Chondrocyte (in vitro differentiated cells): ENCODE results near the gene MYCN. TPM values are rescaled to one million over a fixed set of nuclear protein-coding genes. Genes with fewer than 3 reads are reported as not detected.

Experiments
- DNase-seq: peaks from one replicate; pipeline ENCODE4 v3.0.0; 2021; ENCODE audit warnings: mixed read lengths, low spot score
- H3K27ac Mint-ChIP-seq: one replicate; pipeline ENCODE4 v1.8.0; 2021; ENCODE audit warnings: mild to moderate bottlenecking, moderate library complexity, mixed read lengths; ENCODE audit not compliant: unreplicated experiment
- H3K27me3 Mint-ChIP-seq: 2 replicates; pipeline ENCODE4 v1.8.0; 2021; ENCODE audit warnings: low read depth, mixed read lengths
- H3K36me3 Mint-ChIP-seq: 2 replicates; pipeline ENCODE4 v1.8.0; 2021; ENCODE audit warnings: low read depth, mixed read lengths
- H3K4me1 Mint-ChIP-seq: 2 replicates; pipeline ENCODE4 v1.8.0; 2021; ENCODE audit warnings: low read depth, mild to moderate bottlenecking, mixed read lengths
- H3K4me3 Mint-ChIP-seq: one replicate; pipeline ENCODE4 v1.8.0; 2021; ENCODE audit warnings: mild to moderate bottlenecking, moderate library complexity, mixed read lengths; ENCODE audit not compliant: unreplicated experiment
- H3K9me3 Mint-ChIP-seq: 2 replicates; pipeline ENCODE4 v1.8.0; 2021; ENCODE audit warnings: low read depth, mixed read lengths
- total RNA-seq: library from RNA; stranded (reverse); gene quantifications from 3 replicates; pipeline ENCODE4 v1.2.1, GENCODE V29; 2021
- TF ChIP-seq, protein P1 (sequence below): fragments of 200-600 bp; sonication (generic); IDR thresholded peaks from 2 replicates; pipeline ENCODE4 v1.5.0; 2021; ENCODE audit warnings: antibody characterized with exemption, mild to moderate bottlenecking, moderate library complexity

MYCN gene
- total RNA-seq, 1 donor from 2014 or later, result 0.17 TPM

- H3K9me3 Mint-ChIP-seq, result no peaks in the 10 kb centered on the region
- TF ChIP-seq, protein P1, sequence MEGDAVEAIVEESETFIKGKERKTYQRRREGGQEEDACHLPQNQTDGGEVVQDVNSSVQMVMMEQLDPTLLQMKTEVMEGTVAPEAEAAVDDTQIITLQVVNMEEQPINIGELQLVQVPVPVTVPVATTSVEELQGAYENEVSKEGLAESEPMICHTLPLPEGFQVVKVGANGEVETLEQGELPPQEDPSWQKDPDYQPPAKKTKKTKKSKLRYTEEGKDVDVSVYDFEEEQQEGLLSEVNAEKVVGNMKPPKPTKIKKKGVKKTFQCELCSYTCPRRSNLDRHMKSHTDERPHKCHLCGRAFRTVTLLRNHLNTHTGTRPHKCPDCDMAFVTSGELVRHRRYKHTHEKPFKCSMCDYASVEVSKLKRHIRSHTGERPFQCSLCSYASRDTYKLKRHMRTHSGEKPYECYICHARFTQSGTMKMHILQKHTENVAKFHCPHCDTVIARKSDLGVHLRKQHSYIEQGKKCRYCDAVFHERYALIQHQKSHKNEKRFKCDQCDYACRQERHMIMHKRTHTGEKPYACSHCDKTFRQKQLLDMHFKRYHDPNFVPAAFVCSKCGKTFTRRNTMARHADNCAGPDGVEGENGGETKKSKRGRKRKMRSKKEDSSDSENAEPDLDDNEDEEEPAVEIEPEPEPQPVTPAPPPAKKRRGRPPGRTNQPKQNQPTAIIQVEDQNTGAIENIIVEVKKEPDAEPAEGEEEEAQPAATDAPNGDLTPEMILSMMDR, result no peak
- peaks cover 22% of the 10 kb centered on the region for H3K27me3 Mint-ChIP-seq
- H3K36me3 Mint-ChIP-seq, result no peaks in the 10 kb centered on the region
- no peak overlapping the region for H3K27ac Mint-ChIP-seq
- DNase-seq, result no peak
- H3K4me1 Mint-ChIP-seq, result no peaks in the 10 kb centered on the region
- H3K4me3 Mint-ChIP-seq, result no peak overlapping the region
Measured at GRCh38 chr2:15976354-15976753, 36.0 kb downstream of the MYCN start.

- DNase-seq, result no peak
- Mint-ChIP-seq H3K4me3 (no peak overlapping the region), H3K4me1 (no peaks in the 10 kb centered on the region), H3K27me3 (peaks cover 27% of the 10 kb centered on the region), H3K27ac (no peak overlapping the region), H3K9me3 (no peaks in the 10 kb centered on the region), H3K36me3 (no peaks in the 10 kb centered on the region)
- TF ChIP-seq, protein P1, result no peak
Measured at GRCh38 chr2:15979051-15979758, 38.9 kb downstream of the MYCN start.

- Mint-ChIP-seq H3K9me3 (no peaks in the 10 kb centered on the region), H3K4me3 (no peak overlapping the region), H3K36me3 (no peaks in the 10 kb centered on the region), H3K27me3 (peaks cover 27% of the 10 kb centered on the region), H3K27ac (no peak overlapping the region), H3K4me1 (no peaks in the 10 kb centered on the region)
- TF ChIP-seq, protein P1, result no peak
- DNase-seq, result no peak
Measured at GRCh38 chr2:15979759-15980604, 39.6 kb downstream of the MYCN start.

DNA sequence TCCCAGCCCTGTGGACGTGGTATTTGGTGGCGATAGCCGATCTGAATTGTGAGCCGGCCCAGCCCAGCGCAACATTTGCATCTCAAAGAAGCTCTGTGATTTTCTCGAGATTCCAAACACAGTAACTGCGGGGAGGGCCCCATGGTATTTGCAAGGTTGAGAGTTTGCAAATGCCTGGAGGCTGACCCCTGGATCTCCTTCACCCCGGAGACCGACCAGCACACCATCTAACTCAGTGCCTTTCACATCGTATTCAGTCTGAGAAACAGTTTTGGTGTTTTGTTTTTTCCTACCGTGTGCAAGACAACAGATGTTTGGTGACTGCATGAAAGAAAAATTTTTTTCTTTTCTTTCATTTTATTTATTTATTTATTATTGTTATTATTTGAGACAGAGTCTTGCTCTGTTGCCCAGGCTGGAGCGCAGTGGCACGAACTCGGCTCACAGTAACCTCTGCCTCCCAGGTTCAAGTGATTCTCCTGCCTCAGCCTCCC is 40.3 kb downstream of the MYCN start:
- Mint-ChIP-seq H3K36me3 (no peaks in the 10 kb centered on the region), H3K27ac (no peak overlapping the region), H3K9me3 (no peaks in the 10 kb centered on the region)

GRCh38 chr2:15981646-15982045 is 41.3 kb downstream of the MYCN start:
- TF ChIP-seq, protein P1, result no peak
- Mint-ChIP-seq H3K9me3 (no peaks in the 10 kb centered on the region), H3K27ac (no peak overlapping the region), H3K27me3 (peaks cover 26% of the 10 kb centered on the region), H3K4me3 (no peak overlapping the region), H3K36me3 (no peaks in the 10 kb centered on the region), H3K4me1 (no peaks in the 10 kb centered on the region)
- no peak for DNase-seq

More for the DNA sequence above, 40.3 kb downstream of the MYCN start:
- Mint-ChIP-seq H3K4me3 (no peak overlapping the region), H3K4me1 (no peaks in the 10 kb centered on the region), H3K27me3 (peaks cover 27% of the 10 kb centered on the region)
- no peak for DNase-seq
- TF ChIP-seq, protein P1, result no peak
